GM10266 (cell line): ENCODE results near the gene TMEM132D.

Experiments used
- DNase-seq: peaks from one replicate; pipeline ENCODE4 v3.0.0; 2012; ENCODE audit errors: extremely low spot score
- CTCF ChIP-seq: IDR thresholded peaks from 2 replicates; pipeline ENCODE4 v1.5.1; 2012; ENCODE audit warnings: mild to moderate bottlenecking, low read depth; ENCODE audit not compliant: control insufficient read depth, insufficient read depth; ENCODE audit errors: missing control alignments

The TMEM132D gene

GRCh38 chr12:129893691-129894090, 10.1 kb downstream of the TMEM132D start:
- TF ChIP-seq CTCF, result no peak
- DNase-seq, result no peak

- DNase-seq, result no peak
- TF ChIP-seq CTCF, result no peak
Observed at GRCh38 chr12:129887101-129887500, 16.7 kb downstream of the TMEM132D start.

- TF ChIP-seq CTCF, result no peak
- DNase-seq, result no peak
Observed at GRCh38 chr12:129886541-129886940, 17.3 kb downstream of the TMEM132D start.

DNA sequence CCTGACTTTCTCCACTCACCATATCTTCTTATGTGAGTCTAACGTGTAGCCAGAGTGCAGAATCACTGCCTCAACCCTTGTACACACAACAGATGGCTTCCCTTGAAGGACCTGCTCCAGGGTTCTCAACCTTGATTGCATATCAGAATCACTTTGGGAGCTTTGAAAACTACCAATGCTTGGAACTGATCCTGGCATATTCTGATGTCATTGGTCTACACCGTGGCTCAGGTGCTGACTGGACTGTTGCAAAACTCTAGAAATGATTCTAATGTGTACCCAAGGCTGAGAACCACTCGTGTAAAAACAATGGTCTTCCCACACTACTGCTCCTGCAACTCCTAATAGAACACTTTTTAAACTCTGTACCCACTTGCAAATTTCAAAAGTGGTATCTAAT, 18.5 kb downstream of the TMEM132D start:
- DNase-seq, result no peak

DNA sequence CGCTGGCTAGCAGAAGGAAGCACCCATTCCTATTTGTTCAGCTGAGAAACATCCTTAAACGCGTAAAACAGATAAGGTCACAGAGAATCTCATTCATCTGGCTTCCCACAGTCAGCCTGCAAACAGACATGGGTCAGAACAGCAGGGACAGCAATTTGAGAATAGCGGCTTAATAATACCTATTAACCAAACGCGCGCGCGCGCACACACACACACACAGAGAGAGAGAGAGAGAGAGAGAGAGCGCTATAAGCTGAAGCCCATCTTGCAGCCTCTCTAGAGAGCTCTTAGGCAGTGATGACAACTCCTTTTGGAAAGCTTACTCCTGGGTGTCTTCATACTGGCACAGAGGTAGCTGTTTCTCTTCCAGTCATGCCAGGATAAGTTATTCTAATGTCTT, 26.4 kb downstream of the TMEM132D start:
- TF ChIP-seq CTCF, result no peak
- no peak for DNase-seq

More for the DNA sequence above, 18.5 kb downstream of the TMEM132D start:
- TF ChIP-seq CTCF, result no peak

- no peak for DNase-seq
- no peak for TF ChIP-seq CTCF
Observed at GRCh38 chr12:129873833-129874208, 30.0 kb downstream of the TMEM132D start.

GRCh38 chr12:129873111-129873832, 30.6 kb downstream of the TMEM132D start:
- TF ChIP-seq CTCF, result no peak
- no peak for DNase-seq
